Vagina (tissue), 2 donors: Measurements from ENCODE around the gene GRB7. TPM values are rescaled to one million over a fixed set of nuclear protein-coding genes. Genes with fewer than 3 reads are reported as not detected.

Source experiments
- DNase-seq, 2 donors: peaks; one replicate each; pipeline ENCODE4 v3.0.0-alpha.2; 2017; ENCODE audit errors: extremely low spot score in 2 of 2
- H3K27ac ChIP-seq: fragments of 200-600 bp; sonication (generic); one replicate; pipeline ENCODE4 v1.5.1; 2019
- H3K27me3 ChIP-seq: fragments of 200-600 bp; sonication (generic); one replicate; pipeline ENCODE4 v1.5.1; 2019
- H3K36me3 ChIP-seq, 2 donors: fragments of 200-600 bp; sonication (generic); one replicate each; pipeline ENCODE4 v1.5.1; 2017 to 2019
- H3K4me1 ChIP-seq: fragments of 200-600 bp; sonication (generic); one replicate; pipeline ENCODE4 v1.5.1; 2019
- H3K4me3 ChIP-seq, 2 donors: fragments of 200-600 bp; sonication (generic); 1 replicate in 1 of 2; 2 replicates in 1 of 2; pipeline ENCODE4 v1.5.1; 2016 to 2019
- H3K9me3 ChIP-seq: fragments of 200-600 bp; sonication (generic); one replicate; pipeline ENCODE4 v1.5.1; 2019
- POLR2A ChIP-seq, 2 donors: fragments of 450-650 bp; IDR thresholded peaks; one replicate each; pipeline ENCODE4 v1.6.1; 2017; ENCODE audit warnings: antibody characterized with exemption in 2 of 2, mild to moderate bottlenecking in 2 of 2, moderate library complexity in 2 of 2
- POLR2AphosphoS5 ChIP-seq, 2 donors: sonication (generic); formaldehyde crosslinking; IDR thresholded peaks; one replicate each; pipeline ENCODE4 v1.9.0; 2017; ENCODE audit warnings: antibody characterized with exemption in 2 of 2, mild to moderate bottlenecking in 2 of 2, low read depth in 1 of 2; ENCODE audit not compliant: insufficient read depth in 1 of 2
- intact Hi-C: fragments of 100-400 bp; cut with DNase I; formaldehyde crosslinking; loops from one replicate; pipeline ENCODE4 v1.15.1; 2023
- total RNA-seq: library from RNA; depleted of rRNA; stranded (reverse); fragments of >200 nt; gene quantifications from one replicate; pipeline ENCODE4 v1.2.3, GENCODE V29; 2016
- TF ChIP-seq, protein P1 (sequence below), 3 experiments: fragments of 450-650 bp in 2 of 3; fragments of 200-600 bp in 1 of 3; sonication (generic) in 1 of 3; IDR thresholded peaks; one replicate each; pipeline ENCODE4 v1.5.1; 2017 to 2019; ENCODE audit warnings: antibody characterized with exemption in 3 of 3, mild to moderate bottlenecking in 2 of 3, moderate library complexity in 2 of 3

The GRB7 gene
- total RNA-seq, 1 donor from 2014 or later, result 23.6 TPM

GRCh38 chr17:39755554-39756379 lies 18.0 kb downstream of the GRB7 start:
- no peaks in the 10 kb centered on the region for H3K36me3 ChIP-seq
- H3K4me3 ChIP-seq, result no peak overlapping the region
- TF ChIP-seq POLR2AphosphoS5 (IDR thresholded peaks at IDR 0.05; ENCODE audit: insufficient read depth in 1 of 2, low read depth in 1 of 2) (no peak), POLR2A (IDR thresholded peaks at IDR 0.05) (no peak)
- TF ChIP-seq, protein P1, sequence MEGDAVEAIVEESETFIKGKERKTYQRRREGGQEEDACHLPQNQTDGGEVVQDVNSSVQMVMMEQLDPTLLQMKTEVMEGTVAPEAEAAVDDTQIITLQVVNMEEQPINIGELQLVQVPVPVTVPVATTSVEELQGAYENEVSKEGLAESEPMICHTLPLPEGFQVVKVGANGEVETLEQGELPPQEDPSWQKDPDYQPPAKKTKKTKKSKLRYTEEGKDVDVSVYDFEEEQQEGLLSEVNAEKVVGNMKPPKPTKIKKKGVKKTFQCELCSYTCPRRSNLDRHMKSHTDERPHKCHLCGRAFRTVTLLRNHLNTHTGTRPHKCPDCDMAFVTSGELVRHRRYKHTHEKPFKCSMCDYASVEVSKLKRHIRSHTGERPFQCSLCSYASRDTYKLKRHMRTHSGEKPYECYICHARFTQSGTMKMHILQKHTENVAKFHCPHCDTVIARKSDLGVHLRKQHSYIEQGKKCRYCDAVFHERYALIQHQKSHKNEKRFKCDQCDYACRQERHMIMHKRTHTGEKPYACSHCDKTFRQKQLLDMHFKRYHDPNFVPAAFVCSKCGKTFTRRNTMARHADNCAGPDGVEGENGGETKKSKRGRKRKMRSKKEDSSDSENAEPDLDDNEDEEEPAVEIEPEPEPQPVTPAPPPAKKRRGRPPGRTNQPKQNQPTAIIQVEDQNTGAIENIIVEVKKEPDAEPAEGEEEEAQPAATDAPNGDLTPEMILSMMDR (IDR thresholded peaks at IDR 0.05), result no peak
- no peaks in the 10 kb centered on the region for H3K9me3 ChIP-seq
- DNase-seq, result no peak
- no peaks in the 10 kb centered on the region for H3K27me3 ChIP-seq
- intact Hi-C loops, result no loop called here
- H3K27ac ChIP-seq, result peak overlapping the region; percentile 94
- peaks cover 27% of the 10 kb centered on the region for H3K4me1 ChIP-seq

DNA sequence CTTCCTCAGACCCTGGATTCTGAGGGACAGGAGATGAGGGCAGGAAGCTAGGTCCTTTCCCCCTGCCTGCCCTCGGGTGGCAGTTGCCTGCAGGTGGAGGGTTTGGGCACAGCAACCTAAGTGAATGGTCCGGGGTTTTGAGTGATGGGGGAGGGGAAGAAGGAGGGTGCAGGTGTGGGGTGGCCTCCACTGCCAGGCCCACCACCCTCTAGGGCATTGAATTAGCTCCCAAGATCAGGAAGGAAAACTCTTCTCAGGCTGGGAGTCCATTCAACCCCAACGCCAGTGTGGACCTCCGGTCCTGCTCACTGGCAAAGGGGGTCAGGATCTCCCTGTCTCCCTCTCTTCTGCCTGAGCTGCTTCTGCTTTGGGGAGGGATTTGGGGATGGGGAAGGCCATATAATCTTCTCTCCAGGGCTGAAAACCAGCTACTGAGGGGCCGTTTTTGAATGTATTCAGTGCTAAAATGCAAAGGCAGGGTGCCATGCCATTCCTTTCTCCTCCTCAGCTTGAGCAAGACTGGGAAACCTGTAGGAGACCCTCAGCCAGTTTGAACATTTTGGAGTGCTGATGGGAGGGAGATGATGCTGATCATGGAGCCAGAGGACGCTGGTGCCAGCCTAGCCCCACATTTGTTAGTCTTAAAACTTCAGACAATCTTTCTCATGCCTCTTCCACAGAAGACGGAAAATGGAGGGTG lies 18.8 kb downstream of the GRB7 start:
- intact Hi-C loops, result no loop called here
- no peak for DNase-seq
- peaks cover 27% of the 10 kb centered on the region for H3K4me1 ChIP-seq
- H3K9me3 ChIP-seq, result no peaks in the 10 kb centered on the region
- H3K27ac ChIP-seq, result no peak overlapping the region
- no peak for TF ChIP-seq POLR2AphosphoS5 (IDR thresholded peaks at IDR 0.05; ENCODE audit: insufficient read depth in 1 of 2, low read depth in 1 of 2)
- TF ChIP-seq, protein P1 (IDR thresholded peaks at IDR 0.05), result no peak
- no peak for TF ChIP-seq POLR2A (IDR thresholded peaks at IDR 0.05)
- no peak overlapping the region for H3K4me3 ChIP-seq
- no peaks in the 10 kb centered on the region for H3K36me3 ChIP-seq
- no peaks in the 10 kb centered on the region for H3K27me3 ChIP-seq

GRCh38 chr17:39757176-39757662 lies 19.5 kb downstream of the GRB7 start:
- Histone ChIP-seq H3K36me3 (no peaks in the 10 kb centered on the region), H3K9me3 (no peaks in the 10 kb centered on the region), H3K4me3 (no peak overlapping the region), H3K4me1 (peaks cover 27% of the 10 kb centered on the region), H3K27ac (no peak overlapping the region), H3K27me3 (no peaks in the 10 kb centered on the region)
- TF ChIP-seq POLR2A (IDR thresholded peaks at IDR 0.05), result no peak
- TF ChIP-seq, protein P1 (IDR thresholded peaks at IDR 0.05), result no peak
- no peak for TF ChIP-seq POLR2AphosphoS5 (IDR thresholded peaks at IDR 0.05; ENCODE audit: insufficient read depth in 1 of 2, low read depth in 1 of 2)
- intact Hi-C loops, result no loop called here
- DNase-seq, result no peak

- no peak for DNase-seq
- H3K36me3 ChIP-seq, result no peaks in the 10 kb centered on the region
These were observed 20.5 kb downstream of the GRB7 start for GRCh38 chr17:39757931-39758873.

More at GRCh38 chr17:39757931-39758873, 20.5 kb downstream of the GRB7 start:
- Histone ChIP-seq H3K4me3 (no peak overlapping the region), H3K27me3 (no peaks in the 10 kb centered on the region), H3K27ac (no peak overlapping the region), H3K4me1 (peaks cover 24% of the 10 kb centered on the region), H3K9me3 (no peaks in the 10 kb centered on the region)
- TF ChIP-seq, protein P1 (IDR thresholded peaks at IDR 0.05), result no peak
- TF ChIP-seq POLR2A (IDR thresholded peaks at IDR 0.05) (no peak), POLR2AphosphoS5 (IDR thresholded peaks at IDR 0.05; ENCODE audit: insufficient read depth in 1 of 2, low read depth in 1 of 2) (no peak)
- intact Hi-C loops, result no loop called here
